Caco-2 (cell line): ENCODE data around the gene PROK2. TPM values are rescaled to one million over a fixed set of nuclear protein-coding genes. Genes with fewer than 3 reads are reported as not detected.

Experiments used
- BruUV-seq: library from RNA; stranded (reverse); fragments of 400-500 nt; replicated peaks from 2 replicates; lab custom pipeline; 2021; lab: Mats Ljungman, UMichigan
- CTCF ChIA-PET: fragments of 300-600 bp; sonication (Branson Sonifier 250); formaldehyde crosslinking; loops from one replicate; lab custom pipeline; 2022; ENCODE audit warnings: antibody characterized with exemption; lab: Charles Lee
- POLR2A ChIA-PET: fragments of 300-600 bp; sonication (Branson Sonifier 250); formaldehyde crosslinking; loops from one replicate; lab custom pipeline; 2022; ENCODE audit warnings: antibody characterized with exemption; lab: Charles Lee
- DNase-seq, 2 experiments: peaks; one replicate each; pipeline versions ENCODE4 v3.0.0 to v3.0.0-alpha.2; 2020 to 2022
- H3K27me3 ChIP-seq: replicated peaks from 2 replicates; pipeline ENCODE4 v1.6.0; 2011; ENCODE audit warnings: low read length; ENCODE audit not compliant: control insufficient read depth, insufficient read depth
- H3K36me3 ChIP-seq: 2 replicates; pipeline ENCODE4 v1.5.1; 2011; ENCODE audit warnings: low read length; ENCODE audit not compliant: control insufficient read depth, insufficient read depth
- H3K4me1 ChIP-seq: fragments of 250-450 bp; sonication (Bioruptor Pico); 2 replicates; pipeline ENCODE4 v1.5.1; 2020; ENCODE audit warnings: mild to moderate bottlenecking
- H3K4me3 ChIP-seq: 2 replicates; pipeline ENCODE4 v1.5.1; 2011; ENCODE audit warnings: low read depth, mild to moderate bottlenecking, control low read depth, low read length
- H3K9me3 ChIP-seq: fragments of 250-450 bp; sonication (Bioruptor Pico); 2 replicates; pipeline ENCODE4 v1.5.1; 2020; ENCODE audit warnings: mild to moderate bottlenecking, moderate library complexity
- H3K27ac Mint-ChIP-seq: one replicate; pipeline ENCODE4 v1.8.0; 2022; ENCODE audit warnings: mixed read lengths; ENCODE audit not compliant: unreplicated experiment
- H3K27me3 Mint-ChIP-seq: one replicate; pipeline ENCODE4 v1.8.0; 2022; ENCODE audit warnings: mixed read lengths; ENCODE audit not compliant: insufficient read depth, unreplicated experiment
- H3K36me3 Mint-ChIP-seq: one replicate; pipeline ENCODE4 v1.8.0; 2022; ENCODE audit warnings: mild to moderate bottlenecking, mixed read lengths; ENCODE audit not compliant: insufficient read depth, unreplicated experiment
- H3K4me1 Mint-ChIP-seq: one replicate; pipeline ENCODE4 v1.8.0; 2022; ENCODE audit warnings: low read depth, mixed read lengths; ENCODE audit not compliant: unreplicated experiment
- H3K4me3 Mint-ChIP-seq: one replicate; pipeline ENCODE4 v1.8.0; 2022; ENCODE audit warnings: mild to moderate bottlenecking, moderate library complexity, mixed read lengths; ENCODE audit not compliant: unreplicated experiment
- H3K9me3 Mint-ChIP-seq: one replicate; pipeline ENCODE4 v1.8.0; 2022; ENCODE audit warnings: mixed read lengths; ENCODE audit not compliant: unreplicated experiment
- intact Hi-C: fragments of 100-400 bp; cut with micrococcal nuclease; formaldehyde crosslinking; loops from one replicate; pipeline ENCODE4 v1.10.0; 2022; ENCODE audit not compliant: unreplicated experiment
- total RNA-seq: library from RNA; stranded (reverse); gene quantifications from 2 replicates; pipeline ENCODE4 v1.2.3, GENCODE V29; 2022
- TF ChIP-seq, protein P1 (sequence below), 2 experiments: fragments of 200-600 bp in 1 of 2; IDR thresholded peaks; 1 replicate in 1 of 2; 2 replicates in 1 of 2; pipeline versions ENCODE4 v1.5.1 to v1.8.0; 2011 to 2022; ENCODE audit warnings: antibody characterized with exemption in 1 of 2, control low read depth in 1 of 2, inconsistent platforms in 1 of 2, low read depth in 1 of 2, low read length in 1 of 2, mild to moderate bottlenecking in 1 of 2, moderate library complexity in 1 of 2; ENCODE audit not compliant: insufficient read depth in 1 of 2, severe bottlenecking in 1 of 2, unreplicated experiment in 1 of 2

The PROK2 gene
- total RNA-seq, 1 experiment from 2014 or later = not detected

DNA sequence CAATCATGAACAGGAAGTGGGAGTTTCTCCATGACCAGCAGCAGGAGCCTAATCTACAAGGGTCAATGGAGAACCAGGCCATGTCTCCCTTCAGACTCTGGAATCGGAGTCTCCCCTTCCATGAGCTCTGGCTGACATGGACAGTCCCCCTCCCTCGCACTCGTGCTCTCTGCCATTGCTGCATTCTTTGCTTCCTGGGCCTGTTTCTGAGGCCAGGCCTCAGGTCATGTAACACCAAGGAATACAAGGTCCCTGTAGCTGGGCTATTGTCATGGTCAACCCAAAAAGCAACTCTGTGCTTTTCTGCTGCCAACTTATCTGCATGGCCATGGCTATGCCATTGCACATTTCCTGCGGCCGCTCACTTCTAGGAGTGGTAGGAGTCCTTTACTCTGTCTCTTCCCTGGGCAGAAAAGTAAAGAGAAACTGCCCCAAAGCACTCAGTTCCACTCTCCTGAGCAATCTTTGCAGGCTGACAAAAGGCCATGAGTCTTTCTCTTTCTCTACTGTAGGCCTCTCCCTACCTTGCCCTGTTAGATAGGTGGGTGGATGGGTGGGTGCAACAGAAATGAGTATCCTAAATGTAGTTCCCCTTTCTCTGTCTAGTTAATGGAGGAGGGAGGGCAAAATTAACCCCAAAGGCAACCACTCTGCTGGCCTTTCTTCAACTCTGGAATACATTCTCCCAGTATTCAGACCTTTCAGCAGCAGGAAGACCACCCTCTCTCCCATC, 40.8 kb upstream of the PROK2 start:
- no peak for DNase-seq
- Mint-ChIP-seq H3K27ac (no peak overlapping the region), H3K27me3 (peaks cover 8% of the 10 kb centered on the region), H3K36me3 (no peaks in the 10 kb centered on the region), H3K4me3 (no peak overlapping the region), H3K9me3 (no peaks in the 10 kb centered on the region), H3K4me1 (no peaks in the 10 kb centered on the region)
- ChIA-PET POLR2A (no interaction called here), CTCF (no interaction called here)
- Histone ChIP-seq H3K4me1 (no peaks in the 10 kb centered on the region), H3K27me3 (peaks cover 1% of the 10 kb centered on the region; the same call in 1 of the 2 replicates), H3K9me3 (no peaks in the 10 kb centered on the region), H3K36me3 (no peaks in the 10 kb centered on the region), H3K4me3 (no peak overlapping the region)
- BruUV-seq = no TSS peak
- intact Hi-C loops = no loop called here
- TF ChIP-seq, protein P1, sequence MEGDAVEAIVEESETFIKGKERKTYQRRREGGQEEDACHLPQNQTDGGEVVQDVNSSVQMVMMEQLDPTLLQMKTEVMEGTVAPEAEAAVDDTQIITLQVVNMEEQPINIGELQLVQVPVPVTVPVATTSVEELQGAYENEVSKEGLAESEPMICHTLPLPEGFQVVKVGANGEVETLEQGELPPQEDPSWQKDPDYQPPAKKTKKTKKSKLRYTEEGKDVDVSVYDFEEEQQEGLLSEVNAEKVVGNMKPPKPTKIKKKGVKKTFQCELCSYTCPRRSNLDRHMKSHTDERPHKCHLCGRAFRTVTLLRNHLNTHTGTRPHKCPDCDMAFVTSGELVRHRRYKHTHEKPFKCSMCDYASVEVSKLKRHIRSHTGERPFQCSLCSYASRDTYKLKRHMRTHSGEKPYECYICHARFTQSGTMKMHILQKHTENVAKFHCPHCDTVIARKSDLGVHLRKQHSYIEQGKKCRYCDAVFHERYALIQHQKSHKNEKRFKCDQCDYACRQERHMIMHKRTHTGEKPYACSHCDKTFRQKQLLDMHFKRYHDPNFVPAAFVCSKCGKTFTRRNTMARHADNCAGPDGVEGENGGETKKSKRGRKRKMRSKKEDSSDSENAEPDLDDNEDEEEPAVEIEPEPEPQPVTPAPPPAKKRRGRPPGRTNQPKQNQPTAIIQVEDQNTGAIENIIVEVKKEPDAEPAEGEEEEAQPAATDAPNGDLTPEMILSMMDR (IDR thresholded peaks at IDR 0.05; ENCODE audit: insufficient read depth in 1 of 2, low read depth in 1 of 2, low read length in 1 of 2, severe bottlenecking in 1 of 2, unreplicated experiment in 1 of 2) = no peak

DNA sequence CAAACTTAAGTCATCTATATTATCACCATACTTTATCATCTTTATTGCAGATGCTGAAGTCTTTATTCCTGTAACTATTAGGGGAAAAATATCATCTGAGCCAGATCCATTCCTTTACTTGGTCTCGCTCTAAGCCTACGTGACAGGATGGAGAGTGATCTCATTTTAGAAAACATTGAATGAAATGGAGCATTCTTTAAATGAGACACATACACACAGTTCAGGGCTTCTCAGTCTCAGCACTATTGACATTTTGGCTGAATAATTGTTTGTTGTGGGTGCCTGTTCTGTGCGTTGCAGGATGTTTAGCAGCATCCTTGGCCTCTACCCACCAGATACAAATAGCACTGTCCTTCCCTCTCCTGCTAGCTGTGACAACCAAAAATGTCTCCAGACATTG, 36.2 kb upstream of the PROK2 start:
- Histone ChIP-seq H3K27me3 (no peaks in the 10 kb centered on the region; the same call in 1 of the 2 replicates), H3K4me3 (no peak overlapping the region), H3K9me3 (no peaks in the 10 kb centered on the region), H3K36me3 (no peaks in the 10 kb centered on the region), H3K4me1 (no peaks in the 10 kb centered on the region)
- H3K9me3 Mint-ChIP-seq = no peaks in the 10 kb centered on the region
- H3K4me3 Mint-ChIP-seq = no peak overlapping the region
- no TSS peak for BruUV-seq
- no peak for DNase-seq
- no peak overlapping the region for H3K27ac Mint-ChIP-seq
- CTCF ChIA-PET = no interaction called here
- H3K27me3 Mint-ChIP-seq = peaks cover 3% of the 10 kb centered on the region
- TF ChIP-seq, protein P1 (IDR thresholded peaks at IDR 0.05; ENCODE audit: insufficient read depth in 1 of 2, low read depth in 1 of 2, low read length in 1 of 2, severe bottlenecking in 1 of 2, unreplicated experiment in 1 of 2) = no peak
- no peaks in the 10 kb centered on the region for H3K4me1 Mint-ChIP-seq
- POLR2A ChIA-PET = no interaction called here
- no peaks in the 10 kb centered on the region for H3K36me3 Mint-ChIP-seq
- intact Hi-C loops = no loop called here

DNA sequence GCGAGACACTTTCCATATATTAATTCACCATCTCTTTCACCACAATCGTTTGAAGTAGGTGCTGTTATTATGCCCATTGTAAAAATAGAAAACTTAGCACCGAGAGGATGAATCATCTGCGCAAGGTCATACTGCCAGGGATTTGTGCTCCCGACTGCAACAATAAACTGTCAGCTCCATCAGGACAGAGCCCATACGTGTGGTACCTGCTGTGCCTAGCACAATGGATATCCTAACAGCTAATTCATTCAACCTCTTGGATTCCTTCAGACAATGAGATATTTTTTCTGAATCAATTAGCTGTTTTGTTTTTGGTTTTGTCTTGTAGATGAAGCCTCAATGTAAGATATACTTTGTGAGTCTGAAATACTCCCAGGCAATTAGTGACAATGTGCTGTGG, 32.3 kb upstream of the PROK2 start:
- Mint-ChIP-seq H3K4me3 (no peak overlapping the region), H3K4me1 (no peaks in the 10 kb centered on the region), H3K36me3 (no peaks in the 10 kb centered on the region), H3K9me3 (no peaks in the 10 kb centered on the region), H3K27me3 (peaks cover 9% of the 10 kb centered on the region), H3K27ac (no peak overlapping the region)
- no TSS peak for BruUV-seq
- CTCF ChIA-PET = no interaction called here
- H3K27me3 ChIP-seq = no peaks in the 10 kb centered on the region
- H3K36me3 ChIP-seq = no peaks in the 10 kb centered on the region
- H3K9me3 ChIP-seq = no peaks in the 10 kb centered on the region
- TF ChIP-seq, protein P1 (IDR thresholded peaks at IDR 0.05; ENCODE audit: insufficient read depth in 1 of 2, low read depth in 1 of 2, low read length in 1 of 2, severe bottlenecking in 1 of 2, unreplicated experiment in 1 of 2) = no peak
- intact Hi-C loops = no loop called here
- no peak for DNase-seq
- H3K4me1 ChIP-seq = no peaks in the 10 kb centered on the region
- H3K4me3 ChIP-seq = no peak overlapping the region
- POLR2A ChIA-PET = no interaction called here
